GM12878 (cell line): Measurements from ENCODE around the gene TSSC4. TPM values are rescaled to one million over a fixed set of nuclear protein-coding genes. Genes with fewer than 3 reads are reported as not detected.

Source experiments
- ATAC-seq: fragments of 200-7000 bp; cut with Tn5 transposase; 3 replicates; pipeline ENCODE4 v1.9.1; 2020; ENCODE audit warnings: mild to moderate bottlenecking, moderate library complexity
- BruUV-seq: library from RNA; stranded (reverse); fragments of 400-500 nt; replicated peaks from 2 replicates; lab custom pipeline; 2021; lab: Mats Ljungman, UMichigan
- CTCF ChIA-PET: fragments of 300-600 bp; sonication (Branson Sonifier 250); formaldehyde crosslinking; extraction: SDS; loops from one replicate; lab custom pipeline; 2021; ENCODE audit warnings: inconsistent platforms; lab: Yijun Ruan, JAX
- POLR2A ChIA-PET: fragments of 350-600 bp; formaldehyde crosslinking; extraction: SDS; loops from one replicate; lab custom pipeline; 2021; ENCODE audit warnings: inconsistent platforms; lab: Charles Lee
- RAD21 ChIA-PET: fragments of 300-600 bp; sonication (Branson Sonifier 250); formaldehyde crosslinking; loops from one replicate; lab custom pipeline; 2023; ENCODE audit warnings: antibody characterized with exemption; ENCODE audit not compliant: unreplicated experiment; lab: Charles Lee
- SMC1A ChIA-PET: fragments of 300-600 bp; sonication (Branson Sonifier 250); formaldehyde crosslinking; loops from one replicate; lab custom pipeline; 2023; ENCODE audit not compliant: unreplicated experiment, uncharacterized antibody; lab: Charles Lee
- DNase-seq: peaks from one replicate; pipeline ENCODE4 v3.0.0-alpha.2; 2011; ENCODE audit warnings: low read depth, low spot score
- FAIRE-seq: peaks from 3 replicates; lab custom pipeline; 2011; peaks lifted over from hg19 to GRCh38; lab: Jason Lieb, UNC
- H2AFZ ChIP-seq: 2 replicates; pipeline ENCODE4 v1.6.0; 2011; ENCODE audit warnings: low read depth, low read length, control low read depth; ENCODE audit not compliant: control insufficient read depth
- H3K27ac ChIP-seq: 2 replicates; pipeline ENCODE4 v1.5.1; 2011; ENCODE audit warnings: control low read depth; ENCODE audit not compliant: control insufficient read depth, insufficient read depth
- H3K27me3 ChIP-seq, 2 experiments: replicated peaks in 1 of 2; 2 replicates each; pipeline versions ENCODE4 v1.6.0 to v1.6.1; 2011; ENCODE audit warnings: low read length in 1 of 2; ENCODE audit not compliant: control insufficient read depth in 2 of 2, insufficient read depth in 2 of 2
- H3K36me3 ChIP-seq, 2 experiments: 2 replicates each; pipeline ENCODE4 v1.5.1; 2011; ENCODE audit warnings: low read length in 1 of 2; ENCODE audit not compliant: control insufficient read depth in 2 of 2, insufficient read depth in 2 of 2
- H3K4me1 ChIP-seq: 2 replicates; pipeline ENCODE4 v1.6.1; 2011; ENCODE audit warnings: mild to moderate bottlenecking, low read length, moderate library complexity, mixed read lengths; ENCODE audit not compliant: control insufficient read depth, insufficient read depth
- H3K4me2 ChIP-seq: 2 replicates; pipeline ENCODE4 v1.6.0; 2011; ENCODE audit warnings: control low read depth; ENCODE audit not compliant: control insufficient read depth, insufficient read depth
- H3K4me3 ChIP-seq: fragments of 200-600 bp; sonication (generic); 2 replicates; pipeline ENCODE4 v1.5.1; 2016
- H3K79me2 ChIP-seq: 2 replicates; pipeline ENCODE4 v1.6.0; 2011; ENCODE audit warnings: low read length; ENCODE audit not compliant: control insufficient read depth, insufficient read depth
- H3K9ac ChIP-seq: 2 replicates; pipeline ENCODE4 v1.8.0; 2011; ENCODE audit warnings: low read length, control low read depth, mixed read lengths; ENCODE audit not compliant: control insufficient read depth, insufficient read depth
- H3K9me3 ChIP-seq: replicated peaks from 3 replicates; pipeline ENCODE4 v1.5.1; 2011; ENCODE audit warnings: mild to moderate bottlenecking, low read length; ENCODE audit not compliant: control insufficient read depth, insufficient read depth
- H4K20me1 ChIP-seq: 2 replicates; pipeline ENCODE4 v1.6.0; 2011; ENCODE audit not compliant: control insufficient read depth, insufficient read depth
- EZH2 ChIP-seq: IDR thresholded peaks from 2 replicates; pipeline ENCODE4 v1.6.1; 2012; ENCODE audit warnings: low read depth, mild to moderate bottlenecking, control low read depth, inconsistent platforms, low read length, borderline replicate concordance; ENCODE audit not compliant: control insufficient read depth
- HDAC2 ChIP-seq: fragments of 200-600 bp; sonication (generic); IDR thresholded peaks from 2 replicates; pipeline ENCODE4 v1.6.1; 2017
- MEF2A ChIP-seq: IDR thresholded peaks from 2 replicates; pipeline ENCODE4 v1.6.1; 2011; ENCODE audit warnings: low read depth, mild to moderate bottlenecking, low read length, moderate library complexity; ENCODE audit not compliant: insufficient read depth
- NR2C1 ChIP-seq: fragments of 450-650 bp; IDR thresholded peaks from 2 replicates; pipeline ENCODE4 v1.6.1; 2017; ENCODE audit warnings: antibody characterized with exemption, mild to moderate bottlenecking, moderate library complexity
- POLR2AphosphoS2 ChIP-seq: IDR thresholded peaks from 2 replicates; pipeline ENCODE4 v1.6.1; 2011; ENCODE audit warnings: low read depth, mild to moderate bottlenecking, low read length, improper control_type of control experiment, moderate library complexity
- RUNX3 ChIP-seq: IDR thresholded peaks from 2 replicates; pipeline ENCODE4 v1.6.1; 2012; ENCODE audit warnings: low read length, inconsistent platforms
- ZNF384 ChIP-seq: IDR thresholded peaks from 2 replicates; pipeline ENCODE4 v1.6.1; 2012; ENCODE audit warnings: low read depth, mild to moderate bottlenecking, low read length, improper control_type of control experiment, borderline replicate concordance
- WGBS: methylation state at CpG from one replicate; pipeline ENCODE4 v1.1.6; 2016; ENCODE audit warnings: low lambda C conversion rate; ENCODE audit not compliant: insufficient replicate concordance, insufficient coverage; ENCODE audit errors: missing lambda C conversion rate; 5-methylcytosine and 5-hydroxymethylcytosine counted together
- in situ Hi-C: fragments of 300-500 bp; cut with MboI; formaldehyde crosslinking; loops from 9 replicates; pipeline ENCODE4 v1.14.3; 2018; ENCODE audit warnings: mixed read lengths
- intact Hi-C: fragments of 100-400 bp; cut with micrococcal nuclease; formaldehyde crosslinking; loops from one replicate; pipeline ENCODE4 v1.14.2; 2022; ENCODE audit not compliant: unreplicated experiment
- polyA plus RNA-seq, 11 experiments: library from polyadenylated mRNA; depleted of rRNA in 4 of 11; unstranded in 6 of 11; stranded (reverse) in 5 of 11; fragments of >200 nt; fragmentation: Nextera tagmentation in 4 of 11; fragmentation: Illumina TruSeq in 1 of 11; extraction: Ambion mirVana in 4 of 11; extraction: Trizol in 1 of 11; gene quantifications; 1 replicate in 1 of 11; 2 replicates in 10 of 11; pipeline versions ENCODE4 v1.2.1 to v1.2.3, GENCODE V29; 2011 to 2016; ENCODE audit warnings: inconsistent platforms in 2 of 11, missing spikeins in 2 of 11, low read depth in 1 of 11
- total RNA-seq, 4 experiments: library from RNA; depleted of rRNA in 3 of 4; stranded (reverse); fragments of >200 nt in 3 of 4; fragmentation: Illumina TruSeq in 1 of 4; extraction: Trizol in 1 of 4; gene quantifications; 2 replicates each; pipeline versions ENCODE4 v1.2.1 to v1.2.3, GENCODE V29; 2013 to 2021
- TF ChIP-seq, protein P1 (sequence below): fragments of 450-650 bp; IDR thresholded peaks from 2 replicates; pipeline ENCODE4 v1.6.1; 2016; ENCODE audit warnings: mild to moderate bottlenecking
- TF ChIP-seq, protein P2 (sequence below): IDR thresholded peaks from 2 replicates; pipeline ENCODE4 v1.6.1; 2012; ENCODE audit warnings: mild to moderate bottlenecking, low read depth, low read length

Gene TSSC4
- total and polyA plus RNA-seq, 10 of the 15 experiments (the other 5 are each of a cell fraction or from before 2014, with no cell fraction given): 0.69 to 70.1 (median 25.7) TPM

DNA sequence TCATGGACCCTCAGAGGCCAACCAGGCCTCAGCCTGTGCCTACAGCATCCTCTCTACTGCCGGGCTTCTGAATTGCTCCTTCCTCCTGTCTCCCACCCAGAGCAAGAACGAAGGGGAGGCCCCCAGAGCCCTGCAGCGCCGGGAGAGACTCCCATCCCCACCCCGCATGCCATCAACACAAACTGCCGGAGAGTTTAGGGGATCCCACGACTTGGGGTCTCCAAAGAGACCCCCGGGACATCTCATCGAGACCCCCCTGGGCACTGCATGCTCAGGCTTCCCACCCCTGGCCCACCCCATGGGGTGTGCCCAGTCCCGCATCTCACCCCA is 31.7 kb upstream of the TSSC4 start (continued):
- no peak for TF ChIP-seq ZNF384

DNA sequence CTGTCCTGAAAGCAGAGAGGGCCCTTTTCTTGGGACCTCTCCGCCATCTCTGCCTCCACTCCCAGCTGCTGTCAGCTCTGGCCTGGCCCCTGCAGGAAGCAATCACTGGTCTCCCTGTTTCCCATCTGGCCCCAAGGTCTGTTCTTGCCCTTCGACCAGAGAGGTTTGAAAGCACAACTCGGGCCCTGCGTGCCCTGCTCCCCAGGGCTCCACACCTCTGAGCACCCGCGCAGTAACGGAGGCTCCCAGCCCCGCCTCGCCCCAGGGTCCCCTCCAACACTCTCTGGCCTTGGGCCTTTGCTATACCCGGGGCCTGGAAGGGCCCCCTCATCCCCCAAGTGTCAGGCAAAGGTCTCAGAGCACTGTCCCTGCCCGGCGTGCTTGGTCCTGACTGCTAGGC is 31.2 kb upstream of the TSSC4 start:
- ChIA-PET POLR2A (no interaction called here), CTCF (no interaction called here), SMC1A (no interaction called here), RAD21 (no interaction called here)
- no peak overlapping the region for H2AFZ ChIP-seq
- in situ Hi-C loops (no loop called here), intact Hi-C loops (no loop called here)
- H3K9me3 ChIP-seq: no peaks in the 10 kb centered on the region
- H3K4me2 ChIP-seq: no peak overlapping the region
- no peak for FAIRE-seq
- H3K9ac ChIP-seq: no peak overlapping the region
- H3K27ac ChIP-seq: no peak overlapping the region
- H3K79me2 ChIP-seq: no peaks in the 10 kb centered on the region
- WGBS: 61% methylated on average over 12 of the region's 12 CpGs
- H4K20me1 ChIP-seq: no peaks in the 10 kb centered on the region
- H3K4me3 ChIP-seq: no peak overlapping the region
- no peak for TF ChIP-seq NR2C1
- TF ChIP-seq, protein P1, sequence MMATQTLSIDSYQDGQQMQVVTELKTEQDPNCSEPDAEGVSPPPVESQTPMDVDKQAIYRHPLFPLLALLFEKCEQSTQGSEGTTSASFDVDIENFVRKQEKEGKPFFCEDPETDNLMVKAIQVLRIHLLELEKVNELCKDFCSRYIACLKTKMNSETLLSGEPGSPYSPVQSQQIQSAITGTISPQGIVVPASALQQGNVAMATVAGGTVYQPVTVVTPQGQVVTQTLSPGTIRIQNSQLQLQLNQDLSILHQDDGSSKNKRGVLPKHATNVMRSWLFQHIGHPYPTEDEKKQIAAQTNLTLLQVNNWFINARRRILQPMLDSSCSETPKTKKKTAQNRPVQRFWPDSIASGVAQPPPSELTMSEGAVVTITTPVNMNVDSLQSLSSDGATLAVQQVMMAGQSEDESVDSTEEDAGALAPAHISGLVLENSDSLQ: no peak
- TF ChIP-seq RUNX3: no peak
- TF ChIP-seq HDAC2: no peak
- TF ChIP-seq, protein P2, sequence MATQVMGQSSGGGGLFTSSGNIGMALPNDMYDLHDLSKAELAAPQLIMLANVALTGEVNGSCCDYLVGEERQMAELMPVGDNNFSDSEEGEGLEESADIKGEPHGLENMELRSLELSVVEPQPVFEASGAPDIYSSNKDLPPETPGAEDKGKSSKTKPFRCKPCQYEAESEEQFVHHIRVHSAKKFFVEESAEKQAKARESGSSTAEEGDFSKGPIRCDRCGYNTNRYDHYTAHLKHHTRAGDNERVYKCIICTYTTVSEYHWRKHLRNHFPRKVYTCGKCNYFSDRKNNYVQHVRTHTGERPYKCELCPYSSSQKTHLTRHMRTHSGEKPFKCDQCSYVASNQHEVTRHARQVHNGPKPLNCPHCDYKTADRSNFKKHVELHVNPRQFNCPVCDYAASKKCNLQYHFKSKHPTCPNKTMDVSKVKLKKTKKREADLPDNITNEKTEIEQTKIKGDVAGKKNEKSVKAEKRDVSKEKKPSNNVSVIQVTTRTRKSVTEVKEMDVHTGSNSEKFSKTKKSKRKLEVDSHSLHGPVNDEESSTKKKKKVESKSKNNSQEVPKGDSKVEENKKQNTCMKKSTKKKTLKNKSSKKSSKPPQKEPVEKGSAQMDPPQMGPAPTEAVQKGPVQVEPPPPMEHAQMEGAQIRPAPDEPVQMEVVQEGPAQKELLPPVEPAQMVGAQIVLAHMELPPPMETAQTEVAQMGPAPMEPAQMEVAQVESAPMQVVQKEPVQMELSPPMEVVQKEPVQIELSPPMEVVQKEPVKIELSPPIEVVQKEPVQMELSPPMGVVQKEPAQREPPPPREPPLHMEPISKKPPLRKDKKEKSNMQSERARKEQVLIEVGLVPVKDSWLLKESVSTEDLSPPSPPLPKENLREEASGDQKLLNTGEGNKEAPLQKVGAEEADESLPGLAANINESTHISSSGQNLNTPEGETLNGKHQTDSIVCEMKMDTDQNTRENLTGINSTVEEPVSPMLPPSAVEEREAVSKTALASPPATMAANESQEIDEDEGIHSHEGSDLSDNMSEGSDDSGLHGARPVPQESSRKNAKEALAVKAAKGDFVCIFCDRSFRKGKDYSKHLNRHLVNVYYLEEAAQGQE: no peak
- no peak for TF ChIP-seq EZH2
- no peak for TF ChIP-seq MEF2A
- TF ChIP-seq POLR2AphosphoS2: no peak
- no peak for DNase-seq
- no TSS peak for BruUV-seq
- no peaks in the 10 kb centered on the region for H3K36me3 ChIP-seq
- H3K4me1 ChIP-seq: no peaks in the 10 kb centered on the region
- no peaks in the 10 kb centered on the region; a peak in 2 of 4 replicates for H3K27me3 ChIP-seq
- no peak for ATAC-seq
